Brain microvascular endothelial cell (primary cell): ENCODE data around the gene CEP135.

Experiments
- DNase-seq: peaks from one replicate; pipeline ENCODE4 v3.0.0-alpha.2; 2020
- H3K27ac ChIP-seq: fragments of 250-450 bp; sonication (Bioruptor Pico); 2 replicates; pipeline ENCODE4 v1.5.1; 2020; ENCODE audit warnings: mild to moderate bottlenecking, moderate library complexity
- H3K27me3 ChIP-seq: fragments of 250-450 bp; sonication (Bioruptor Pico); replicated peaks from 2 replicates; pipeline ENCODE4 v1.5.1; 2020; ENCODE audit warnings: mild to moderate bottlenecking
- H3K36me3 ChIP-seq: fragments of 250-450 bp; sonication (Bioruptor Pico); replicated peaks from 2 replicates; pipeline ENCODE4 v1.5.1; 2020; ENCODE audit warnings: mild to moderate bottlenecking
- H3K4me3 ChIP-seq: 2 replicates; pipeline ENCODE4 v1.5.1; 2011; ENCODE audit warnings: low read depth, mild to moderate bottlenecking, control low read depth, low read length, moderate library complexity
- CTCF ChIP-seq: IDR thresholded peaks from 2 replicates; pipeline ENCODE4 v1.5.1; 2011; ENCODE audit warnings: low read depth, mild to moderate bottlenecking, moderate library complexity, low read length, control low read depth, inconsistent platforms; ENCODE audit errors: missing control alignments
- in situ Hi-C: cut with HindIII; loops from 2 replicates; pipeline ENCODE4 v1.10.0; 2017; ENCODE audit warnings: low sequenced_read_pairs, low pct_ligation_motif_present

CEP135 gene

GRCh38 chr4:56080384-56080783 is 131.6 kb downstream of the CEP135 start:
- DNase-seq, result no peak
- Histone ChIP-seq H3K27ac (no peak overlapping the region), H3K27me3 (no peaks in the 10 kb centered on the region), H3K4me3 (no peak overlapping the region), H3K36me3 (no peaks in the 10 kb centered on the region)
- in situ Hi-C loops, result no loop called here
- TF ChIP-seq CTCF, result no peak

- in situ Hi-C loops, result no loop called here
- TF ChIP-seq CTCF, result no peak
Measured at GRCh38 chr4:56082829-56083228, 134.1 kb downstream of the CEP135 start.

More at GRCh38 chr4:56082829-56083228, 134.1 kb downstream of the CEP135 start:
- no peak for DNase-seq
- no peaks in the 10 kb centered on the region for H3K27me3 ChIP-seq
- H3K27ac ChIP-seq, result no peak overlapping the region
- no peak overlapping the region for H3K4me3 ChIP-seq
- H3K36me3 ChIP-seq, result no peaks in the 10 kb centered on the region
